GM19395 (cell line): ENCODE data around the gene PPP1R14C.

ENCODE experiments used
- ATAC-seq: cut with Tn5 transposase; IDR thresholded peaks from one replicate; pipeline ENCODE4 v1.9.1; 2021; ENCODE audit warnings: mild to moderate bottlenecking, moderate library complexity; ENCODE audit not compliant: unreplicated experiment

PPP1R14C gene

GRCh38 chr6:150269130-150269856 is 126.4 kb downstream of the PPP1R14C start:
- no peak for ATAC-seq

GRCh38 chr6:150269857-150270223 is 127.0 kb downstream of the PPP1R14C start:
- ATAC-seq, result no peak

DNA sequence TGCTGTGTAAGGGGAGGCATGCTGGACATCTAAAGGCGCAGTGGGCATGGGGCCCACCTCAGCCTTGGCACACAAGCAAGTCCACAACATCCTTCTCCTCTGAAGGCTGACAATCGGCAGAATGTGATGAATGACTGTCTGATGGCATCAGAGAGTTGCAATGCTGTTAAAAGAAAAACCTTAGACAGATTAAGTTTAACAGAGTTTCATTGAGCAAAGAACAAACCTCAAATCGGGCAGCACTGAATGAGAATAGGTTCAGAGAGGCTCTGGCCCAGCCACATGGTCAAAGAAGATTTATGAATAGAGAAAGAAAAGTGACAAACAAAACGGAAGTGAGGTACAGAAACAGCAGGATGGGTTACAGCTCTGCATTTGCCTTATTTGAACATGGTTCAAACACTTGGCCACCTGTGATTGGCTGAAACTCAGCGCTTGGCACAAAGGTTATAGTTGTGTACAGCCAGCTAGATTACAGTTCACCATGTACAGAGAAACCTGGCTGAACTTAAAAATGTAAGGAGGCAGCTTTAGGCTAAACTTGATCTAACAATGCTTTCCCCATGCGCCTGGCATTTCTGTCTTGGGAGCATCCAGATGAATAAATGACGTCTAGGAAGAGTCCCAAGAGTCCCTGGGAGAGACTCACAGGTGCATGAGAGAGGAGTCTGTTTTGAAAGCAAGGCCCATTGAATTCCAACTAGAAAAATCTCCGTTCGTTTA is 127.6 kb downstream of the PPP1R14C start:
- ATAC-seq, result no peak

- ATAC-seq, result no peak
Observed at GRCh38 chr6:150271172-150271500, 128.3 kb downstream of the PPP1R14C start.

GRCh38 chr6:150271501-150272263 is 128.8 kb downstream of the PPP1R14C start:
- no peak for ATAC-seq

DNA sequence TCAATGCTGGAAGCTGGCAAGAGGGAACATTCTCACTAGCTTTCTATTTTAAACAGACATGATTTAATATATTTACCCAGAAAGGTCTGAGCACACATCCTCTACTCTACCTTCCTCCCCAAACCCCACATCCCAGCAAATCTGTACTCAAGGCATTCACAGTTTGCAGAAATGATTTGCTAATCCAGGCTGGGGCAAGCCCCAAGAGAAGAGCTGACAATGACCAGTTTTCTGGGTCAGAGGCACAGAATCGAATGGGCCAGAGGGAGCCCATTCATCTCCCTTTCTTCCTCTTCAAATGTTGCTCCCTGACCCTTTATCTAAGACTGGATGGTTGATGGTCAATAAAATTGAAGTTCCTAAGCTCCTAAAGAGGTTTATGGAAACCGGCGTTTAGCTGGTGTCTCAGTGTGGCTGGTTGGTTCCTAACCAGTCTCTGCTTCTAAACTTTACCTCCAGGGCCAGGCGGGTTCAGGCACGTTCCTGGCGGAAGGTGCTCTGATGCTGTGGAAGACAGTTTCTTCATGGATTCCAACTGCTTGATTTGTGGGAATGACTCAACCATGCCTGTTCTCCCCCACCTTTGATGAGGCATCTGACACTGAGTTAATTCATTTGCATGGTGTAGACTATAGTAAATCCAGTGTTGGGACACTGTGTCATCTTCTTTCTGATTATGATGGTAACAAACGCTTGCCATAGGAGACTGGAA is 129.6 kb downstream of the PPP1R14C start:
- no peak for ATAC-seq

DNA sequence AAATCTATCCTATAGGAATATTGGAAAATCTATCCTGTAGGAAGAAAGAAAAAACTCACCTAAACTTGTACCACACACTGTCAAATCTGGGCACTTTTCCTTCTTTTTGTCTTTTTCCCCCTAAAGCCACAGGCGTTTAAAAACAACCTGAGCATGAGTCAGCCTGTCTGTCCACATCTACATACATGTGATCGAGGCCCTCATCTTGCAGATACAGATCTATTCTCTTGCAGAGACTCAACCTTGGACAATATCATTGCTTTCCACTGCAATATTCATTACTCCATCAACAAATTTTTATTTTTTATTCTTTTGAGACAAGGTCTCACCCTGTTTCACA is 130.1 kb downstream of the PPP1R14C start:
- no peak for ATAC-seq

GRCh38 chr6:150273457-150274309 is 130.8 kb downstream of the PPP1R14C start:
- no peak for ATAC-seq

DNA sequence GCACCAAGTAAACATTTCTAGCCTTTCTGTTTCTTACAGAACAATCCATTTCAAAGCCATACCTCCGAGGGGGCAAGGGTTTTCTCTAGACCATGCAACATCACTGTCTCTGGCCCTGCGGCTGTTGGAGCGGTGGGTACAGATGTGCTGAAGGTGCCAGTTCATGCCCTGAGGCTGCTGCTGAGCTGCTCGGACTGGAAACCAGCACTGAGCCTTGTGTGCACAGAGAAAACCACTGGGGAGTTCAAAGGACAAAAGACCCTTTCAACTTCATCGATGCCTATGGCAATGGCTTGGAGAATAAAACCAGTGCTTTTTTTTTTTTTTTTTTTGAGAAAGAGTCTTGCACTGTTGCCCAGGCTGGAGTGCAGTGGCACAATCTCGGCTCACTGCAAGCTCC is 132.6 kb downstream of the PPP1R14C start:
- ATAC-seq, result no peak

DNA sequence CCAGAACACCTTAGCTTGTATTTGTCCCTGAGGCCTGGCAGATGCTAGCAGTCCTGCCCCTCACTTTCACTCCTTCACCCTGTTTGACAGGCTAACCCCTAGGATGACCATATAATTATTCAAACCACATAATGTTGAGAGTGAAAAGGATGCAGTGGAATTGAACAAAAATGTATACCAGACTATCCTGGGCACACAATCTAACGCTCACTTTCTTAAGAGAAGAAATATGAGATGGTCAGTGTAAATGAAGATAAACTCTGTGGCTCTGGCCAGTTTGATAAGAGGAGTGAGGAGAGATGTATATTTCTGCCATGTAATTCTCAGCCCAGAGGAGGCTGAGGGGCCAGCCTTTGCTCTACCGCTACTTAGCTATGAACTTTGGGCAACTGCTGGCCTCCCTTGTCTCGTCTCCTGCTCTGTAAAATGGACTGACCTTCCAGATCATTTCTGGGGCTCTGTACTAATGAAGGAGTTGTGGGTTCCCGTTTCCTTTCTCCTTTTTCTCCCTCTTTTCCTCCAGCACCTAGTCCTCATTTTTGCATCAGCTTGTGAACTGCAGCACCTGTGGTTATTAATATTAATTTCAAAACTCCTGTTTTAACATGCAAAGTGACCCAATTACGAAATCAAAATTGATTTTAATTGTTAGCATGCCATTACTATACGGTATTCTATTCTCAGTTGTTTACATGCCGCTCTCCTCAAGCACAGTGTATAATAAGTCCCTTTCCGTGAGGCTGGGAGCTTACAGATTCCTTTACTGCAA is 133.5 kb downstream of the PPP1R14C start:
- ATAC-seq, result no peak

- no peak for ATAC-seq
Observed at GRCh38 chr6:150276937-150277742, 134.3 kb downstream of the PPP1R14C start.

- no peak for ATAC-seq
Observed at GRCh38 chr6:150279533-150279932, 136.7 kb downstream of the PPP1R14C start.

DNA sequence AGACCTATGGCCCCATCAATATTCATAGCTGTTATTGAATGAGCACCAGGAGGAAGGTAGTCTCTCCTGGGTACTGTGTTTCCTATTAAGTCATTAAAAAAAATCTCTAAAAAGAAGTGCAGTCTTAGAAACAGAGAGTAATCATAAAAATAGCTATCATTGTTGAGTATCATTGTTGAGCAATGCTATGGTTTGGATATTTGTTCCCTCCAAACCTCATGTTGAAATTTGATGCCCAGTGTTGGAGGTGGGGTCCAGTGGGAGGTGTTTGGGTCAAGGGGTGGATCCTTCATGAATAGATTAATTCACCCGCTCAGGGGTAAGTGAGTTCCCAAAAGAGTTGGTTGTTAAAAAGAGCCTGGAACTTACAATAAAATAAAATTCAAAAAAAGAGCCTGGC is 137.9 kb downstream of the PPP1R14C start:
- no peak for ATAC-seq

DNA sequence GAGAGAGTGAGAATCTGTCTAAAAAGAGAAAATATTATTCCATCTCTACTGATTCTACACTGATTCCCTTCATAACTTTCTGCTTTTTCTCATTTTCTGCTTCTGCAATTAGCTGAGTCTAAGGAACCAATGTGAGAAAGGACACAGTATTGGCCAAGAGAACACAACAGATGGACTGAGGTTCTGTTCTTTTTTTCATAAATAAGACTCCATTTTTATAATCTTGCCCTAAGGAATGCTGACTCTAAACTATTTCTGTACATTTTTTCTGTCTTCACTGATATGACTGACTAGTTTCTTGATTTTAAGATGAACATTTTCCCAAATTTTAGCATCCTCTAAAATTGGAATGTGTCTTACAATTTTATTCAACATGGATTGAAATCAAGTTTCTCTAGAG is 138.9 kb downstream of the PPP1R14C start:
- ATAC-seq, result no peak

GRCh38 chr6:150282806-150283205 is 140.0 kb downstream of the PPP1R14C start:
- no peak for ATAC-seq

DNA sequence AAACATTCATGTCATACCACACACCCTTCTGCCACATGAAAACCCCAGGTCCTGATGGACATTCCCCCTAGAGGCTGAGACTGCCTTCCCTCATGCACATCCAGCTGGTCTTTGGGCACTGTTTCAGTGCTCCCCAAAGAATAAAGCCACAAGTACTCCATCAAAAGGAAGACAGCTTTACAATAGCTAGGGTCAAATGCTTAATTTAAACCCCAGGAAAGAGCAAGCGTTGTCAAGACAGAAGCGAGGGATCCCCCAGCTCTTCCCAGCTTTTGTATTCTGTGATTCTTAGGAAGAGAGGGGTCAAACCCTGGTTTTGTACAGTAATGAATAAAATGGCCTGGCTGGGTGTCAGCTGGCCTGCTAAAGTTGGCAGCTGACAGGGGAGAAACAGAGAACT is 143.6 kb downstream of the PPP1R14C start:
- ATAC-seq, result no peak

GRCh38 chr6:150286912-150287311 is 144.1 kb downstream of the PPP1R14C start:
- no peak for ATAC-seq

GRCh38 chr6:150288456-150288855 is 145.6 kb downstream of the PPP1R14C start:
- no peak for ATAC-seq
